Renal cortical epithelial cell (primary cell): ENCODE measurements around the gene PCNT. TPM values are rescaled to one million over a fixed set of nuclear protein-coding genes. Genes with fewer than 3 reads are reported as not detected.

Source experiments
- DNase-seq: peaks from one replicate; pipeline ENCODE4 v3.0.0-alpha.2; 2011; ENCODE audit warnings: low read depth
- total RNA-seq: library from RNA; depleted of rRNA; stranded (reverse); fragments of >200 nt; gene quantifications from 2 replicates; pipeline ENCODE4 v1.2.3, GENCODE V29; 2014

PCNT gene
- total RNA-seq, 1 donor from 2014 or later: 27.1 TPM

- DNase-seq: no peak
Observed at GRCh38 chr21:46329796-46330195, 5.8 kb downstream of the PCNT start.

GRCh38 chr21:46334351-46335140, 10.6 kb downstream of the PCNT start:
- DNase-seq: no peak

GRCh38 chr21:46336603-46337002, 12.6 kb downstream of the PCNT start:
- no peak for DNase-seq

GRCh38 chr21:46340998-46341397, 17.0 kb downstream of the PCNT start:
- DNase-seq: no peak

- DNase-seq: no peak
Observed at GRCh38 chr21:46344219-46344915, 20.4 kb downstream of the PCNT start.

- no peak for DNase-seq
Observed at GRCh38 chr21:46345861-46346260, 21.9 kb downstream of the PCNT start.

- DNase-seq: no peak
Observed at GRCh38 chr21:46346296-46347202, 22.6 kb downstream of the PCNT start.

- no peak for DNase-seq
Observed at GRCh38 chr21:46347203-46347550, 23.2 kb downstream of the PCNT start.

GRCh38 chr21:46347791-46348381, 23.9 kb downstream of the PCNT start:
- DNase-seq: no peak

GRCh38 chr21:46349134-46349760, 25.3 kb downstream of the PCNT start:
- DNase-seq: no peak

GRCh38 chr21:46350571-46350970, 26.6 kb downstream of the PCNT start:
- DNase-seq: no peak

GRCh38 chr21:46350981-46351380, 27.0 kb downstream of the PCNT start:
- no peak for DNase-seq

- DNase-seq: no peak
Observed at GRCh38 chr21:46351476-46352163, 27.7 kb downstream of the PCNT start.

- no peak for DNase-seq
Observed at GRCh38 chr21:46352164-46352515, 28.2 kb downstream of the PCNT start.

GRCh38 chr21:46352913-46353312, 29.0 kb downstream of the PCNT start:
- no peak for DNase-seq

GRCh38 chr21:46354046-46354445, 30.1 kb downstream of the PCNT start:
- no peak for DNase-seq

GRCh38 chr21:46354518-46354917, 30.6 kb downstream of the PCNT start:
- DNase-seq: no peak

- no peak for DNase-seq
Observed at GRCh38 chr21:46355161-46356004, 31.4 kb downstream of the PCNT start.

- no peak for DNase-seq
Observed at GRCh38 chr21:46356005-46356338, 32.0 kb downstream of the PCNT start.
